ENCODE data around the gene SRF. TPM values are rescaled to one million over a fixed set of nuclear protein-coding genes. Genes with fewer than 3 reads are reported as not detected.

The SRF gene
- total RNA-seq, 1 experiment from 2014 or later: 46.2 TPM

GRCh38 chr6:43178951-43179830 lies 8.1 kb downstream of the SRF start:
- no peak for TF ChIP-seq ETV6 (CRISPR knock-in tag; IDR thresholded peaks at IDR 0.05)
- no peak for TF ChIP-seq CREM (CRISPR knock-in tag; IDR thresholded peaks at IDR 0.05)
- TF ChIP-seq ZNF121 (CRISPR knock-in tag; IDR thresholded peaks at IDR 0.05): no peak
- peaks cover 36% of the 10 kb centered on the region for H3K36me3 Mint-ChIP-seq
- CTCF ChIA-PET: no interaction called here
- DNase-seq (ENCODE audit: low spot score) (no peak), ATAC-seq (no peak)
- no peak overlapping the region for H3K4me3 Mint-ChIP-seq
- no peaks in the 10 kb centered on the region for H3K9me3 Mint-ChIP-seq
- POLR2A ChIA-PET: interaction anchor here (1.3 to 4.0 kb wide), 3 partner anchors 8 to 249 kb away, joined by 3 to 29 read pairs (median 4); partner anchors contain the start of gene SRF
- H3K27me3 Mint-ChIP-seq (ENCODE audit: low read depth): no peaks in the 10 kb centered on the region; the same call in 1 of the 2 replicates
- peaks cover 25% of the 10 kb centered on the region for H3K4me1 Mint-ChIP-seq
- no peak overlapping the region for H3K27ac Mint-ChIP-seq

DNA sequence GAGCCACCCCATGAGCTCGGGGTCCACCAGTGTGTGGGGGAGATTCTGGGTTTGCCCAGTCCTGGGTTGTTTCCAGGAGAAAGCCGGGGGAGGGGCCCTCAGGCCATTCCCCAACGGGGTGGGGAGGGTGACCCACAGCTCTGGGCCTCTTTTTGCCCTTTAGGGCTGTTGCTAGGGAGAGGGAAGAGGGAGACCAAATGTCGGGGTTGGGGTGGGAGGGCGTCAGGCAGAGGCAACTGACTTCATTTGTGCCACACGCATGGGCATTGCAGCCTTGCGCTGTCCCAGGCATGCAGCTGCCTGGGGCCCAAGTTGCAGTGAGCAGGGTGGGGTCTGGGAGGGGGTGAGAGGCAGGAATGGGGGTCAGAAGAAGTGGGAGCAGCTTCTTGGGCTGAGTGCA lies 9.0 kb downstream of the SRF start:
- peaks cover 31% of the 10 kb centered on the region for H3K36me3 Mint-ChIP-seq
- TF ChIP-seq ZNF416 (CRISPR knock-in tag; IDR thresholded peaks at IDR 0.05) (no peak), E2F1 (CRISPR knock-in tag; IDR thresholded peaks at IDR 0.05) (no peak), FOXP1 (CRISPR knock-in tag; IDR thresholded peaks at IDR 0.05; ENCODE audit: borderline replicate concordance) (no peak), SMAD4 (CRISPR knock-in tag; IDR thresholded peaks at IDR 0.05) (no peak), TCF7 (CRISPR knock-in tag; IDR thresholded peaks at IDR 0.05; ENCODE audit: low read depth) (no peak), JUN (CRISPR knock-in tag; IDR thresholded peaks at IDR 0.05) (no peak), AR (CRISPR knock-in tag; IDR thresholded peaks at IDR 0.05) (no peak), ZSCAN18 (CRISPR knock-in tag; IDR thresholded peaks at IDR 0.05) (no peak), ZNF671 (CRISPR knock-in tag; IDR thresholded peaks at IDR 0.05) (no peak), HMGA2 (CRISPR knock-in tag; IDR thresholded peaks at IDR 0.05) (no peak), ATF1 (CRISPR knock-in tag; IDR thresholded peaks at IDR 0.05) (no peak), CREB1 (CRISPR knock-in tag; IDR thresholded peaks at IDR 0.05) (no peak), NFATC4 (CRISPR knock-in tag; IDR thresholded peaks at IDR 0.05) (no peak), SOX15 (CRISPR knock-in tag; IDR thresholded peaks at IDR 0.05) (no peak)
- TF ChIP-seq, protein P1, sequence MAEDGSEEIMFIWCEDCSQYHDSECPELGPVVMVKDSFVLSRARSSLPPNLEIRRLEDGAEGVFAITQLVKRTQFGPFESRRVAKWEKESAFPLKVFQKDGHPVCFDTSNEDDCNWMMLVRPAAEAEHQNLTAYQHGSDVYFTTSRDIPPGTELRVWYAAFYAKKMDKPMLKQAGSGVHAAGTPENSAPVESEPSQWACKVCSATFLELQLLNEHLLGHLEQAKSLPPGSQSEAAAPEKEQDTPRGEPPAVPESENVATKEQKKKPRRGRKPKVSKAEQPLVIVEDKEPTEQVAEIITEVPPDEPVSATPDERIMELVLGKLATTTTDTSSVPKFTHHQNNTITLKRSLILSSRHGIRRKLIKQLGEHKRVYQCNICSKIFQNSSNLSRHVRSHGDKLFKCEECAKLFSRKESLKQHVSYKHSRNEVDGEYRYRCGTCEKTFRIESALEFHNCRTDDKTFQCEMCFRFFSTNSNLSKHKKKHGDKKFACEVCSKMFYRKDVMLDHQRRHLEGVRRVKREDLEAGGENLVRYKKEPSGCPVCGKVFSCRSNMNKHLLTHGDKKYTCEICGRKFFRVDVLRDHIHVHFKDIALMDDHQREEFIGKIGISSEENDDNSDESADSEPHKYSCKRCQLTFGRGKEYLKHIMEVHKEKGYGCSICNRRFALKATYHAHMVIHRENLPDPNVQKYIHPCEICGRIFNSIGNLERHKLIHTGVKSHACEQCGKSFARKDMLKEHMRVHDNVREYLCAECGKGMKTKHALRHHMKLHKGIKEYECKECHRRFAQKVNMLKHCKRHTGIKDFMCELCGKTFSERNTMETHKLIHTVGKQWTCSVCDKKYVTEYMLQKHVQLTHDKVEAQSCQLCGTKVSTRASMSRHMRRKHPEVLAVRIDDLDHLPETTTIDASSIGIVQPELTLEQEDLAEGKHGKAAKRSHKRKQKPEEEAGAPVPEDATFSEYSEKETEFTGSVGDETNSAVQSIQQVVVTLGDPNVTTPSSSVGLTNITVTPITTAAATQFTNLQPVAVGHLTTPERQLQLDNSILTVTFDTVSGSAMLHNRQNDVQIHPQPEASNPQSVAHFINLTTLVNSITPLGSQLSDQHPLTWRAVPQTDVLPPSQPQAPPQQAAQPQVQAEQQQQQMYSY (CRISPR knock-in tag; IDR thresholded peaks at IDR 0.05): no peak
- TF ChIP-seq, protein P2, sequence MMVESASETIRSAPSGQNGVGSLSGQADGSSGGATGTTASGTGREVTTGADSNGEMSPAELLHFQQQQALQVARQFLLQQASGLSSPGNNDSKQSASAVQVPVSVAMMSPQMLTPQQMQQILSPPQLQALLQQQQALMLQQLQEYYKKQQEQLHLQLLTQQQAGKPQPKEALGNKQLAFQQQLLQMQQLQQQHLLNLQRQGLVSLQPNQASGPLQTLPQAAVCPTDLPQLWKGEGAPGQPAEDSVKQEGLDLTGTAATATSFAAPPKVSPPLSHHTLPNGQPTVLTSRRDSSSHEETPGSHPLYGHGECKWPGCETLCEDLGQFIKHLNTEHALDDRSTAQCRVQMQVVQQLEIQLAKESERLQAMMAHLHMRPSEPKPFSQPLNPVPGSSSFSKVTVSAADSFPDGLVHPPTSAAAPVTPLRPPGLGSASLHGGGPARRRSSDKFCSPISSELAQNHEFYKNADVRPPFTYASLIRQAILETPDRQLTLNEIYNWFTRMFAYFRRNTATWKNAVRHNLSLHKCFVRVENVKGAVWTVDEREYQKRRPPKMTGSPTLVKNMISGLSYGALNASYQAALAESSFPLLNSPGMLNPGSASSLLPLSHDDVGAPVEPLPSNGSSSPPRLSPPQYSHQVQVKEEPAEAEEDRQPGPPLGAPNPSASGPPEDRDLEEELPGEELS (CRISPR knock-in tag; IDR thresholded peaks at IDR 0.05): no peak
- TF ChIP-seq, protein P3, sequence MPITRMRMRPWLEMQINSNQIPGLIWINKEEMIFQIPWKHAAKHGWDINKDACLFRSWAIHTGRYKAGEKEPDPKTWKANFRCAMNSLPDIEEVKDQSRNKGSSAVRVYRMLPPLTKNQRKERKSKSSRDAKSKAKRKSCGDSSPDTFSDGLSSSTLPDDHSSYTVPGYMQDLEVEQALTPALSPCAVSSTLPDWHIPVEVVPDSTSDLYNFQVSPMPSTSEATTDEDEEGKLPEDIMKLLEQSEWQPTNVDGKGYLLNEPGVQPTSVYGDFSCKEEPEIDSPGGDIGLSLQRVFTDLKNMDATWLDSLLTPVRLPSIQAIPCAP (CRISPR knock-in tag; IDR thresholded peaks at IDR 0.05): no peak
- TF ChIP-seq, protein P4, sequence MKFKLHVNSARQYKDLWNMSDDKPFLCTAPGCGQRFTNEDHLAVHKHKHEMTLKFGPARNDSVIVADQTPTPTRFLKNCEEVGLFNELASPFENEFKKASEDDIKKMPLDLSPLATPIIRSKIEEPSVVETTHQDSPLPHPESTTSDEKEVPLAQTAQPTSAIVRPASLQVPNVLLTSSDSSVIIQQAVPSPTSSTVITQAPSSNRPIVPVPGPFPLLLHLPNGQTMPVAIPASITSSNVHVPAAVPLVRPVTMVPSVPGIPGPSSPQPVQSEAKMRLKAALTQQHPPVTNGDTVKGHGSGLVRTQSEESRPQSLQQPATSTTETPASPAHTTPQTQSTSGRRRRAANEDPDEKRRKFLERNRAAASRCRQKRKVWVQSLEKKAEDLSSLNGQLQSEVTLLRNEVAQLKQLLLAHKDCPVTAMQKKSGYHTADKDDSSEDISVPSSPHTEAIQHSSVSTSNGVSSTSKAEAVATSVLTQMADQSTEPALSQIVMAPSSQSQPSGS (CRISPR knock-in tag; IDR thresholded peaks at IDR 0.05; ENCODE audit: borderline replicate concordance, low read depth): no peak

More for the DNA sequence above, 9.0 kb downstream of the SRF start:
- no peak overlapping the region for H3K4me3 Mint-ChIP-seq
- peaks cover 21% of the 10 kb centered on the region for H3K4me1 Mint-ChIP-seq
- H3K9me3 Mint-ChIP-seq: no peaks in the 10 kb centered on the region
- DNase-seq (ENCODE audit: low spot score) (no peak), ATAC-seq (no peak)
- H3K27me3 Mint-ChIP-seq (ENCODE audit: low read depth): no peaks in the 10 kb centered on the region; the same call in 1 of the 2 replicates
- no peak overlapping the region for H3K27ac Mint-ChIP-seq
- CTCF ChIA-PET: interaction anchor here (0.6 to 1.2 kb wide), 3 partner anchors 9 to 277 kb away, joined by 3 to 5 read pairs (median 4); partner anchors contain the start of genes DNPH1 and SRF
- POLR2A ChIA-PET: interaction anchor here (1.3 to 4.0 kb wide), 3 partner anchors 9 to 250 kb away, joined by 3 to 29 read pairs (median 4); partner anchors contain the start of gene SRF

All from WTC11 (cell line).